Measurements from ENCODE around the gene DENND4A. TPM values are rescaled to one million over a fixed set of nuclear protein-coding genes. Genes with fewer than 3 reads are reported as not detected.
"Not testable (repeated sequence)": the region's sequence is repeated elsewhere in the genome, so short reads cannot be mapped to it uniquely, and the experiment has no call there.

The DENND4A gene
- total RNA-seq, 2 experiments from 2014 or later, result 40.4 to 41.1 TPM

DNA sequence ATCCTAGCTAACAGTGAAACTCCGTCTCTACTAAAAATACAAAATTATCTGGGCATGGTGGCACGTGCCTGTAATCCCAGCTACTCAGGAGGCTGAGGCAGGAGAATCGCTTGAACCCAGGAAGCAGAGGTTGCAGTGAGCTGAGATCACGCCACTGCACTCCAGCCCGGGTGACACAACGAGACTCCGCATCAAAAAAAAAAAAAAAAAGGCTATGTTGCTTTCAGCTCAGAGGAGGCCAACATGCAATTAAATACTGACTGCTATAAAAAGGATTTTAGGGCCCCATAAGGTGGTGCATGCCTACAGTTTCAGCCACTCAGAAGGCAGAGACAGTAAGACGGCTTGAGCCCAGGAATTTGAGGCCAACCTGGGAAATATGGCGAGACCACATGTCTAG, 13.4 kb downstream of the DENND4A start:
- DNase-seq, H3K9me3 Mint-ChIP-seq, H3K4me3 Mint-ChIP-seq, H3K27me3 Mint-ChIP-seq: not testable (repeated sequence)
- Mint-ChIP-seq H3K27ac (peak overlapping the region; percentile 59), H3K36me3 (ENCODE audit: low read depth) (peaks cover 11% of the 10 kb centered on the region), H3K4me1 (peaks cover 20% of the 10 kb centered on the region)
- POLR2A ChIA-PET, result interaction anchor here (2.4 to 5.0 kb wide), 2 partner anchors 13 to 91 kb away, joined by 6 to 40 read pairs; partner anchors contain the start of genes DENND4A and RAB11A
- CTCF ChIA-PET, result interaction anchor here (0.7 to 0.8 kb wide), 2 partner anchors 9 to 46 kb away, joined by 3 read pairs; no protein-coding TSS in a partner anchor

DNA sequence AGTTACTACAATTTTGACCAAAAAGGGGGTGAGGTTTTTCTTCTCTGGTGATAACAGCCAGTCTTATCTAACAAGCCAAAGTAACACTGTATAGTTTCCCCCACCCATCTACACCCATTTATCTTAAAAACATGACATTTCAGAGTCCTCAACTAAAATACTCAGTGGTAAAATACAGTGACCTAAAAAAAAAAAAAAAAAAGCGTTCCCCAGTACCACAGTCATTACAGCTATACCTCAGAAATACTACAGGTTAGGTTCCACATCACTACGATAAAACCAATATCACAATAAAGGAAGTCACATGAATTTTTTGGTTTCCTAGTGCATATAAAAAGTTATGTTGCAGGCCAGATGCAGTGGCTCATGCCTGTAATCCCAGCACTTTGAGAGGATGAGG, 13.8 kb downstream of the DENND4A start:
- peaks cover 24% of the 10 kb centered on the region for H3K4me1 Mint-ChIP-seq
- peak overlapping the region; percentile 7 for H3K4me3 Mint-ChIP-seq
- POLR2A ChIA-PET, result interaction anchor here (0.6 to 5.0 kb wide), 6 partner anchors 8 to 91 kb away, joined by 3 to 40 read pairs (median 4); partner anchors contain the start of genes DENND4A and RAB11A
- H3K27ac Mint-ChIP-seq, result peak overlapping the region; percentile 59
- no peak for DNase-seq
- CTCF ChIA-PET, result interaction anchor here (0.8 kb wide), 1 partner anchor 9 kb away, joined by 3 read pairs; no protein-coding TSS in a partner anchor
- no peaks in the 10 kb centered on the region for H3K27me3 Mint-ChIP-seq
- H3K9me3 Mint-ChIP-seq, result no peaks in the 10 kb centered on the region
- H3K36me3 Mint-ChIP-seq (ENCODE audit: low read depth), result peaks cover 12% of the 10 kb centered on the region

DNA sequence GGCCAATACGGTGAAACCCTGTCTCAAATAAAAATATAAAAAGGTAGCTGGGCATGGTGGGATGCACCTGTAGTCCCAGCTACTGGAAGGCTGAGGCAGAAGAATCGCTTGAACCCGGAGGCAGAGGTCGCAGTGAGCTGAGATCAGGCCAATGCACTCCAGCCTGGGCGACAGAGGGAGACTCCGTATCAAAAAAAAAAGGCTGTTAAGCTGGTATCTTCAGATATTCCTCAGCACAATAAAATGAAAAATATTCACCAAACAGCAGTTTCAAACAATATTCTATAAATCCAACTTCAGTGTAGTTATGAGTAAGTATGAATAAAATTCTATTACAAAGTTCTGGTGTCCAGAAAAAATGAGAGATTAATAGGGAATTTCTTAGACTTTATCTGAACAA, 14.2 kb downstream of the DENND4A start:
- H3K27ac Mint-ChIP-seq, result no peak overlapping the region
- no peaks in the 10 kb centered on the region for H3K9me3 Mint-ChIP-seq
- H3K4me3 Mint-ChIP-seq, result no peak overlapping the region
- H3K36me3 Mint-ChIP-seq (ENCODE audit: low read depth), result peaks cover 16% of the 10 kb centered on the region
- POLR2A ChIA-PET, result interaction anchor here (0.6 to 5.0 kb wide), 8 partner anchors 9 to 514 kb away, joined by 3 to 40 read pairs (median 4); partner anchors contain the start of genes DENND4A and RAB11A
- H3K27me3 Mint-ChIP-seq, result no peaks in the 10 kb centered on the region
- CTCF ChIA-PET, result interaction anchor here (0.8 kb wide), 1 partner anchor 8 kb away, joined by 3 read pairs; no protein-coding TSS in a partner anchor
- peaks cover 26% of the 10 kb centered on the region for H3K4me1 Mint-ChIP-seq
- DNase-seq, result no peak

DNA sequence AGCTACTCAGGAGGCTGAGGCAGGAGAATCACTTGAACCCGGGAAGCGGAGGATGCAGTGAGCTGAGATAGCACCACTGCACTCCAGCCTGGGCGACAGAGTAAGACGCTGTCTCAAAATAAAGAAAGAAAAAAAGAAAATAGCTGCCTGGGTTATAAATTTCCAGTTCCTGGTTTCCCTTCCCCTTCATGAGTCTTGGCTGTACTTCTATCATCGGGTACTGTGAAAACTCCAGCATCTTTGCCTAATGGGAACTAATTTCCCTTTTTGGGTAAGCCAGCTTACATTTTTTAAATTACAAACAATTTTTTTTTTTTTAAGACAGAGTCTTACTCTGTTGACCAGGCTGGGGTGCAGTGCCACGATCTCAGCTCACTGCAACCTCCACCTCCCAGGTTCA, 15.0 kb downstream of the DENND4A start:
- POLR2A ChIA-PET, result interaction anchor here (0.8 to 5.0 kb wide), 5 partner anchors 9 to 515 kb away, joined by 3 to 40 read pairs (median 4); partner anchors contain the start of gene DENND4A

DNA sequence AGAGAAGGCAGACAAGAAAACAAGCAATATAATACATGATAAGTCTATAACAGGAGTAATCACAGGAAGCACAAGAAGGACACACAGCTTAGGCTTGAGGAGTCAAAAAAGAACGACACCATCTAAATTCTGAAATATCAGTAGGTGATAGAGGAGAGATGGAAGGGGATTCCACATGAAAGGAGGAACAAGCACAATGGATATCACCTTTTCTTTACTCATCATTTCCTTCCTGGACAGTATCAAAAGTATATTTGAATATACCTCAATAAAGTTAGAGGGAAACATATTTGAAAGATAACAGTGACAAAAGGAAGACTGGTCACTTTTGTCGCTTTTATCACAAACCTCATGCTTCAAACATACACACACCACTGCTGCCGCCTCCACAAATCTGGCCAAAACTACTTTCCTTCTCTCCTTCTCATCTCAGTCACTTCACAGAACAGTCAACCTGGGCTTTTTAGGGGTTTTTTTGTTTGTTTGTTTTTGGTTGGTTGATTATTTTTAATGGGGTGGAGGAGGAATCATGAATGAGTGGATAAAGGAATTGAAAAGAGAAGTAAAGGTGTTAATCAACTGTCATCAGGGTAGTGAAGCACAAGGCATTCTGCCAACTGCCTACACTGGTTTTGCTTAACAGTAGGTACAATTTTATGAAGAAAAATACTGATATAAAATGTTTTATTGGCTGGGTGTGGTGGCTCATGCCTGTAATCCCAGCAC, 18.5 kb downstream of the DENND4A start:
- H3K27ac Mint-ChIP-seq, result peak overlapping the region; percentile 12
- no peak overlapping the region for H3K4me3 Mint-ChIP-seq
- peaks cover 26% of the 10 kb centered on the region for H3K36me3 Mint-ChIP-seq (ENCODE audit: low read depth)
- no peak for DNase-seq
- H3K27me3 Mint-ChIP-seq, result no peaks in the 10 kb centered on the region
- ChIA-PET POLR2A (interaction anchor here (1.7 to 1.9 kb wide), 2 partner anchors 17 to 45 kb away, joined by 4 to 9 read pairs; no protein-coding TSS in a partner anchor), CTCF (interaction anchor here (1.3 to 1.5 kb wide), 2 partner anchors 45 to 83 kb away, joined by 4 to 6 read pairs; no protein-coding TSS in a partner anchor)
- H3K4me1 Mint-ChIP-seq, result peaks cover 33% of the 10 kb centered on the region
- no peaks in the 10 kb centered on the region for H3K9me3 Mint-ChIP-seq

More for the DNA sequence above, 15.0 kb downstream of the DENND4A start:
- no peaks in the 10 kb centered on the region for H3K9me3 Mint-ChIP-seq
- no peak overlapping the region for H3K4me3 Mint-ChIP-seq
- no peak overlapping the region for H3K27ac Mint-ChIP-seq
- H3K27me3 Mint-ChIP-seq, result no peaks in the 10 kb centered on the region
- CTCF ChIA-PET, result no interaction called here
- peaks cover 31% of the 10 kb centered on the region for H3K4me1 Mint-ChIP-seq
- DNase-seq, result no peak
- peaks cover 19% of the 10 kb centered on the region for H3K36me3 Mint-ChIP-seq (ENCODE audit: low read depth)

DNA sequence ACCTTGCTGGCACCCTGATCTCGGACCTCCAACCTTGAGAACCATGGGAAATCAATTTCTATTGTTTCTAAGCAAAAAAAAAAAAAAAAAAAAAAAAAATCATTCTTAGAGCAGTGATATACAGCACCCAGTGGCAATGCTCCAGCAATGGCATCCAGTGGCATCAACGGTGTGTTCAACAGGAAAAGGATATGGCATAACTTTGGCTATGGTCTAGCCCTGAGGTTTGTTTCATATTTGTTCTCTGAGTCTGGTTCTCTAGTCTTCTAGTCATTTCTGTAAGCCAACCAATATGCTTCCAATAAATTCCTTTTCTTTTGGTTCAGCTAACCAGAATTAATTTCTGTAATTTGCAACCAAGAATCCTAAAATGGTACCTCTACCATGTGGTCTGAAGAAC, 19.2 kb downstream of the DENND4A start:
- no peak overlapping the region for H3K4me3 Mint-ChIP-seq
- POLR2A ChIA-PET, result interaction anchor here (0.9 to 1.9 kb wide), 2 partner anchors 12 to 46 kb away, joined by 4 read pairs; no protein-coding TSS in a partner anchor
- CTCF ChIA-PET, result interaction anchor here (1.3 kb wide), 1 partner anchor 84 kb away, joined by 4 read pairs; no protein-coding TSS in a partner anchor
- peak overlapping the region; percentile 12 for H3K27ac Mint-ChIP-seq
- H3K27me3 Mint-ChIP-seq, result no peaks in the 10 kb centered on the region
- peaks cover 34% of the 10 kb centered on the region for H3K4me1 Mint-ChIP-seq
- H3K9me3 Mint-ChIP-seq, result peaks cover 5% of the 10 kb centered on the region
- no peak for DNase-seq
- H3K36me3 Mint-ChIP-seq (ENCODE audit: low read depth), result peaks cover 29% of the 10 kb centered on the region

DNA sequence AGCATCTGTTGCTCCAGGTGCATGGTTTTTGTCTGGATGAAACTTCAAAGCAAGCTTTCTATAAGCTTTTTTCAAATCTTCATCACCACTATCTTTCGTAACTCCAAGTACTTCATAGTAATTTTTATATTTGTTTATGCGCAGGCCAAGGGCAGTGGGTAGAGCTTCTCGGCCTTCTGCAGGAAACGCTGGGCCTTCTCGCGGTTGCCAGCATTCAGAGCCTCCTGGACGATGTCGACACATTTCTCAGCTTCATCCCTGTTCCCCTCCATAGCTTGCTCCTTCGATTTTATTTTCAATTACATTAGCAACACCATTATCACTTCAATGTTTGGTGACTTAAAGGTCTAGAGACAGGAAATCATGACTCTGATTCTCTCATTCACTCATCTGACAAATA, 20.2 kb downstream of the DENND4A start:
- Mint-ChIP-seq H3K27ac (peak overlapping the region; percentile 10), H3K4me3 (no peak overlapping the region), H3K27me3 (no peaks in the 10 kb centered on the region), H3K4me1 (peaks cover 44% of the 10 kb centered on the region), H3K36me3 (ENCODE audit: low read depth) (peaks cover 39% of the 10 kb centered on the region), H3K9me3 (peaks cover 5% of the 10 kb centered on the region)
- no peak for DNase-seq
- ChIA-PET CTCF (no interaction called here), POLR2A (interaction anchor here (1.7 kb wide), 1 partner anchor 20 kb away, joined by 8 read pairs; the partner anchor contains the start of gene DENND4A)

DNA sequence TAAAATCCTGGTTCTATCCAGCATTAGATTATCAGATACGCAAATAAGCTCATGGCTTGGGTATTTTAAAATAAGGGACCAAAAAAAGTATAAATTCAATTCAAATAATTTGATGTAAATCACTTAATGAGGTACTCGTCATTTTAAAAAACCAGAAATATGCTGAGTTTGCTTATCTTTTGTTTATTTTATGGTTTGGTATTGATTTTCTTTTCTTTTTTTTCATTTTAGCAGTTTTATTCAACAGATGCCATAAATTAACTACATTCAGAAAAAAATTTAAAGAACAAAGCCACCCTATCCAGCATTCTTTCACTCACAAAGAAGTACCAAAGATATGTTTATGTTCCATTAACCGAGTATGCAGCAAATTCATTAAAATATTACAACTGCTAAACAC, 22.6 kb downstream of the DENND4A start:
- Mint-ChIP-seq H3K9me3 (peaks cover 5% of the 10 kb centered on the region), H3K4me1 (peaks cover 49% of the 10 kb centered on the region), H3K27ac (no peak overlapping the region), H3K27me3 (no peaks in the 10 kb centered on the region), H3K36me3 (ENCODE audit: low read depth) (peaks cover 44% of the 10 kb centered on the region), H3K4me3 (no peak overlapping the region)
- ChIA-PET POLR2A (interaction anchor here (1.0 to 3.6 kb wide), 4 partner anchors 11 to 99 kb away, joined by 3 to 25 read pairs (median 3); partner anchors contain the start of genes DENND4A and RAB11A), CTCF (interaction anchor here (0.8 to 1.4 kb wide), 4 partner anchors 9 to 100 kb away, joined by 3 to 4 read pairs (median 4); partner anchors contain the start of gene RAB11A)
- no peak for DNase-seq

DNA sequence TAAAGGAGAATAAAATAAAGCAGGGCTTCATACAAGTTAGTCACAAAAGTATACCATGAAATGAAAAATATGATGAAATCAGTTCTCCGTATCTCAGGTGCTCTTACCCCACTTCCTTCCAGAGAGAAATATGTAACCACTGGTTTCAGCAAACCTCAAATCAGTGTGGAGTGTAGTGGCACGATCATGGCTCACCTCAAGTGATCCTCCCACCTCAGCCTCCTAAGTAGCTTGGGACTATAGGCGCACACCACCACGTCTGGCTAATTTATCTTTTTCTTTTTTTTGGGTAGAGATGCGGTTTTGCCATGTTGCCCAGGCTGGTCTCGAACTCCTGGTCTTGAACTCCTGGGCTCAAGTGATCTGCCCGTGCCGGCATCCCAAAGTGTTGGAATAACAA, 24.2 kb downstream of the DENND4A start:
- H3K27ac Mint-ChIP-seq, result no peak overlapping the region
- no peak overlapping the region for H3K4me3 Mint-ChIP-seq
- H3K4me1 Mint-ChIP-seq, result peaks cover 46% of the 10 kb centered on the region
- peaks cover 5% of the 10 kb centered on the region for H3K9me3 Mint-ChIP-seq
- peak; percentile 55 for DNase-seq
- peaks cover 38% of the 10 kb centered on the region for H3K36me3 Mint-ChIP-seq (ENCODE audit: low read depth)
- no peaks in the 10 kb centered on the region for H3K27me3 Mint-ChIP-seq
- ChIA-PET POLR2A (interaction anchor here (0.8 to 3.6 kb wide), 3 partner anchors 9 to 24 kb away, joined by 3 to 25 read pairs (median 4); partner anchors contain the start of gene DENND4A), CTCF (no interaction called here)

DNA sequence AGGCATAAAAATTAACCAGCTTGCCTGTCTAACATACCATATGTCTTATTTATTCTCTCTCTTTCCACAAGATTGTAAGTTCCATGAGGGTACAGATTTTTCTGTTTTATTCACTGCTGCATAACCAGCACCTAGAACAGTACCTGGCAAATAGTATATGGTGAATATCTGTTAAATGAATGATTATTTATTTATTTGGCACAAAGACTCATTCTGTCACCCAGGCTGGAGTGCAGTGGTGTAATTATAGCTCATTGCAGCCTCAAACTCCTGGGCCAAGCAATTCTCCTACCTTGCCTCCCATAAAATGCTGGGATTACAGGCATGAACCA, 24.9 kb downstream of the DENND4A start:
- peaks cover 49% of the 10 kb centered on the region for H3K4me1 Mint-ChIP-seq
- no peak overlapping the region for H3K27ac Mint-ChIP-seq
- ChIA-PET POLR2A (interaction anchor here (3.6 kb wide), 1 partner anchor 25 kb away, joined by 25 read pairs; the partner anchor contains the start of gene DENND4A), CTCF (interaction anchor here (1.5 kb wide), 1 partner anchor 90 kb away, joined by 4 read pairs; no protein-coding TSS in a partner anchor)
- no peak for DNase-seq
- no peaks in the 10 kb centered on the region for H3K27me3 Mint-ChIP-seq
- H3K9me3 Mint-ChIP-seq, result peaks cover 5% of the 10 kb centered on the region
- peaks cover 37% of the 10 kb centered on the region for H3K36me3 Mint-ChIP-seq (ENCODE audit: low read depth)
- no peak overlapping the region for H3K4me3 Mint-ChIP-seq

DNA sequence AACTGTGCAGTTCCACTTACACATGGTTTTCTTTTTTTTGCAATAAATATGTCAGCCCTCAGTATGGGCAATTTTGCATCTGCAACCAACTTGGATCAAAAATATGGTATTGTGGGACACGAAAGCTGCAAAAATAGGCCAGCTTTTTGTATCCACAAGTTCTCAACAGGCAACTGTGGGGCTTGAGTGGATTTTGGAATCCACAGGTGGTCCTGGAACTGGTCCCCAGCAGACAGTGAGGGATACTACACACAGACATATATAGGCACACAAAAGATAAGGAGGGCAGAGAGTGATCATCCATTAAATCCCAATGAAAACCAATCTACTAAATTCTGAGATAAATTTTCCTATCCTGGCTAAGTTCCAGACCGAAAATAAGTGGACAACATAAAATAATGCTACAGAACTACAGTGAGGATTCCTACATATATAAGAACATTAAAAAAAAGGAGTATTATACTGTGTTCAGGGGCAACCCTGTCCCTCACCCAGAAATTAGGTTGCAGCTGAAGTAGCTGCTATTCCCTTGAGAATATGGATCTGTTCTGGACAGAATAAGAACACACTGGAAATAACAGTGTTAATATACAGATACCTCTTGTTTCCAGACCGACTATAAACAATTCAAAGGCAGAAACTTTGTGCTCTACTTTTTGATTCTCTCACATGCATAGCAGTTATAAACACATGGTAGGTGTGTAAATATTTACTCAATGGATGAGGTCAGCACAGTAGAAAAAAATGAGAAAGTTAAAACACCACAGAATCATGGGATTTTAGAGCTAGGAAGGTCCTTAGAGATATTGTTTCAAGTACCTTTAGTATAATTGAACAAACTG, 25.4 kb downstream of the DENND4A start:
- POLR2A ChIA-PET, result interaction anchor here (0.6 to 3.6 kb wide), 2 partner anchors 25 to 27 kb away, joined by 3 to 25 read pairs; partner anchors contain the start of gene DENND4A
- Mint-ChIP-seq H3K27me3 (no peaks in the 10 kb centered on the region), H3K4me3 (no peak overlapping the region), H3K9me3 (peaks cover 5% of the 10 kb centered on the region), H3K36me3 (ENCODE audit: low read depth) (peaks cover 33% of the 10 kb centered on the region), H3K4me1 (peaks cover 52% of the 10 kb centered on the region), H3K27ac (no peak overlapping the region)
- DNase-seq, result no peak
- CTCF ChIA-PET, result interaction anchor here (1.5 kb wide), 1 partner anchor 91 kb away, joined by 4 read pairs; no protein-coding TSS in a partner anchor

DNA sequence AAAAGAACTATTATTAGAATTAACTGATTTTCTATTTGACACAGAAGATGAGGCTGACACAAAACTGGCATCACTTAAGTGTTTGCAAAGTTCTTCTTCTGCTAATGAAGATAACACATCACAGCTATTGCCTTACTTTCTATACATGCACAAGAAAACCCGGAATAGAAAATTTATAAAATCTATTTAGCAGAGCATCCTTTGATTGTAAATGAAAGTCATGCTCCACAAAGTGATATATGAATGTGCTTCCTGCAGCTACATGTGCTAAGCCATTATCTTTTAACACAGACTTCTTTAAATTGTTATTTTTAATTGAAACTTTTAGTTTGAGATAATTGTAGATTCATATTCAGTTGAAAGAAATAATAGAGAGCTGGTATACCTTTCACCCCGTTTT, 27.0 kb downstream of the DENND4A start:
- no peak overlapping the region for H3K4me3 Mint-ChIP-seq
- CTCF ChIA-PET, result interaction anchor here (0.6 to 1.1 kb wide), 2 partner anchors 27 to 60 kb away, joined by 3 read pairs; partner anchors contain the start of gene DENND4A
- peaks cover 31% of the 10 kb centered on the region for H3K36me3 Mint-ChIP-seq (ENCODE audit: low read depth)
- peaks cover 55% of the 10 kb centered on the region for H3K4me1 Mint-ChIP-seq
- POLR2A ChIA-PET, result no interaction called here
- no peak overlapping the region for H3K27ac Mint-ChIP-seq
- DNase-seq, result no peak
- peaks cover 5% of the 10 kb centered on the region for H3K9me3 Mint-ChIP-seq
- H3K27me3 Mint-ChIP-seq, result no peaks in the 10 kb centered on the region
